Measurements from ENCODE around the gene PTOV1. TPM values are rescaled to one million over a fixed set of nuclear protein-coding genes. Genes with fewer than 3 reads are reported as not detected.
A peak's percentile ranks its signal among the peaks of the same experiment; 100 is the strongest.

The PTOV1 gene
- total RNA-seq, 5 donors from 2014 or later (not counting 1 experiment from before 2014, with no cell fraction given) = 149 to 165 (median 156) TPM

GRCh38 chr19:49854378-49855263 lies 3.7 kb downstream of the PTOV1 start:
- no peaks in the 10 kb centered on the region for H3K9me3 Mint-ChIP-seq
- Histone ChIP-seq H3K9me3 (no peaks in the 10 kb centered on the region), H3K27me3 (replicated peaks in 1 of 2; ENCODE audit: control insufficient read depth in 2 of 2, extremely low read depth in 1 of 2, insufficient read depth in 2 of 2, low read length in 1 of 2) (no peaks in the 10 kb centered on the region), H3K4me3 (ENCODE audit: control insufficient read depth in 1 of 2, extremely low read depth in 1 of 2, low read length in 1 of 2) (no peak overlapping the region), H3K27ac (ENCODE audit: low read length) (no peak overlapping the region), H3K36me3 (ENCODE audit: control insufficient read depth in 2 of 2, extremely low read depth in 1 of 2, insufficient read depth in 1 of 2, low read length in 1 of 2) (peaks cover 24% of the 10 kb centered on the region in 2 donors), H3K4me1 (ENCODE audit: control insufficient read depth in 1 of 2, extremely low read depth in 1 of 2, insufficient read depth in 2 of 2, low read length in 2 of 2) (peaks cover 10 to 30% of the 10 kb centered on the region in 2 experiments)
- 93% methylated on average over 33 of the region's 39 CpGs for WGBS (ENCODE audit: insufficient coverage)
- no peaks in the 10 kb centered on the region for H3K27me3 Mint-ChIP-seq
- H3K36me3 Mint-ChIP-seq = peaks cover 4% of the 10 kb centered on the region
- H3K27ac Mint-ChIP-seq = no peak overlapping the region
- DNase-seq (no peak), ATAC-seq (replicated peaks in 1 of 4) (no peak)
- ChIA-PET POLR2A (no interaction called here), CTCF (no interaction called here)
- H3K4me1 Mint-ChIP-seq = peaks cover 17 to 27% (median 26%) of the 10 kb centered on the region in 3 donors
- H3K4me3 Mint-ChIP-seq = no peak overlapping the region

- WGBS (ENCODE audit: insufficient coverage) = 89% methylated on average over 11 of the region's 12 CpGs
- ATAC-seq (replicated peaks in 1 of 4) = no peak
- no peak overlapping the region for H3K4me3 ChIP-seq (ENCODE audit: control insufficient read depth in 1 of 2, extremely low read depth in 1 of 2, low read length in 1 of 2)
- H3K27ac ChIP-seq (ENCODE audit: low read length) = no peak overlapping the region
- ChIA-PET POLR2A (no interaction called here), CTCF (no interaction called here)
- H3K27me3 ChIP-seq (replicated peaks in 1 of 2; ENCODE audit: control insufficient read depth in 2 of 2, extremely low read depth in 1 of 2, insufficient read depth in 2 of 2, low read length in 1 of 2) = no peaks in the 10 kb centered on the region
- Mint-ChIP-seq H3K36me3 (peaks cover 4% of the 10 kb centered on the region), H3K27ac (peak overlapping the region in 1 of 2 donors; percentile 31), H3K4me1 (peaks cover 12 to 21% (median 20%) of the 10 kb centered on the region in 3 donors), H3K4me3 (no peak overlapping the region), H3K9me3 (no peaks in the 10 kb centered on the region), H3K27me3 (no peaks in the 10 kb centered on the region)
- no peak for DNase-seq
- peaks cover 24 to 29% of the 10 kb centered on the region in 2 donors for H3K36me3 ChIP-seq (ENCODE audit: control insufficient read depth in 2 of 2, extremely low read depth in 1 of 2, insufficient read depth in 1 of 2, low read length in 1 of 2)
- H3K4me1 ChIP-seq (ENCODE audit: control insufficient read depth in 1 of 2, extremely low read depth in 1 of 2, insufficient read depth in 2 of 2, low read length in 2 of 2) = peaks cover 10 to 25% of the 10 kb centered on the region in 2 experiments
- H3K9me3 ChIP-seq = no peaks in the 10 kb centered on the region
Observed at GRCh38 chr19:49855277-49855675, 4.3 kb downstream of the PTOV1 start.

- no peak overlapping the region for H3K4me3 ChIP-seq (ENCODE audit: control insufficient read depth in 1 of 2, extremely low read depth in 1 of 2, low read length in 1 of 2)
- no peak for ATAC-seq (replicated peaks in 1 of 4)
- no peaks in the 10 kb centered on the region for H3K27me3 ChIP-seq (replicated peaks in 1 of 2; ENCODE audit: control insufficient read depth in 2 of 2, extremely low read depth in 1 of 2, insufficient read depth in 2 of 2, low read length in 1 of 2)
- H3K4me1 ChIP-seq (ENCODE audit: control insufficient read depth in 1 of 2, extremely low read depth in 1 of 2, insufficient read depth in 2 of 2, low read length in 2 of 2) = peaks cover 10 to 23% of the 10 kb centered on the region in 2 experiments
- WGBS (ENCODE audit: insufficient coverage) = 93% methylated on average over 12 of the region's 21 CpGs
- POLR2A ChIA-PET = no interaction called here
- Mint-ChIP-seq H3K27me3 (no peaks in the 10 kb centered on the region), H3K4me1 (peaks cover 10 to 20% (median 19%) of the 10 kb centered on the region in 3 donors), H3K9me3 (no peaks in the 10 kb centered on the region), H3K4me3 (no peak overlapping the region), H3K36me3 (peaks cover 8% of the 10 kb centered on the region), H3K27ac (peak overlapping the region in 1 of 2 donors; percentile 16)
- H3K36me3 ChIP-seq (ENCODE audit: control insufficient read depth in 2 of 2, extremely low read depth in 1 of 2, insufficient read depth in 1 of 2, low read length in 1 of 2) = peaks cover 28 to 35% of the 10 kb centered on the region in 2 donors
- DNase-seq = no peak
- no peak overlapping the region for H3K27ac ChIP-seq (ENCODE audit: low read length)
- no peaks in the 10 kb centered on the region for H3K9me3 ChIP-seq
- CTCF ChIA-PET = no interaction called here
Observed at GRCh38 chr19:49855676-49856573, 5.0 kb downstream of the PTOV1 start.

GRCh38 chr19:49856574-49857021 lies 5.6 kb downstream of the PTOV1 start:
- Histone ChIP-seq H3K9me3 (no peaks in the 10 kb centered on the region), H3K27me3 (replicated peaks in 1 of 2; ENCODE audit: control insufficient read depth in 2 of 2, extremely low read depth in 1 of 2, insufficient read depth in 2 of 2, low read length in 1 of 2) (no peaks in the 10 kb centered on the region), H3K4me1 (ENCODE audit: control insufficient read depth in 1 of 2, extremely low read depth in 1 of 2, insufficient read depth in 2 of 2, low read length in 2 of 2) (peaks cover 10 to 23% of the 10 kb centered on the region in 2 experiments), H3K4me3 (ENCODE audit: control insufficient read depth in 1 of 2, extremely low read depth in 1 of 2, low read length in 1 of 2) (no peak overlapping the region), H3K27ac (ENCODE audit: low read length) (no peak overlapping the region), H3K36me3 (ENCODE audit: control insufficient read depth in 2 of 2, extremely low read depth in 1 of 2, insufficient read depth in 1 of 2, low read length in 1 of 2) (peaks cover 30 to 41% of the 10 kb centered on the region in 2 donors)
- POLR2A ChIA-PET = no interaction called here
- Mint-ChIP-seq H3K27me3 (no peaks in the 10 kb centered on the region), H3K27ac (no peak overlapping the region), H3K4me3 (no peak overlapping the region), H3K9me3 (no peaks in the 10 kb centered on the region), H3K36me3 (peaks cover 10% of the 10 kb centered on the region), H3K4me1 (peaks cover 10 to 20% (median 19%) of the 10 kb centered on the region in 3 donors)
- CTCF ChIA-PET = no interaction called here
- ATAC-seq (replicated peaks in 1 of 4) (no peak), DNase-seq (no peak)
- 92% methylated on average over 17 of the region's 18 CpGs for WGBS (ENCODE audit: insufficient coverage)

- no peak overlapping the region for H3K4me3 Mint-ChIP-seq
- ATAC-seq (replicated peaks in 1 of 4) = no peak
- DNase-seq = no peak
- Histone ChIP-seq H3K9me3 (no peaks in the 10 kb centered on the region), H3K4me1 (ENCODE audit: control insufficient read depth in 1 of 2, extremely low read depth in 1 of 2, insufficient read depth in 2 of 2, low read length in 2 of 2) (peaks cover 6 to 17% of the 10 kb centered on the region in 2 experiments), H3K27ac (ENCODE audit: low read length) (no peak overlapping the region), H3K36me3 (ENCODE audit: control insufficient read depth in 2 of 2, extremely low read depth in 1 of 2, insufficient read depth in 1 of 2, low read length in 1 of 2) (peaks cover 30 to 46% of the 10 kb centered on the region in 2 donors), H3K27me3 (replicated peaks in 1 of 2; ENCODE audit: control insufficient read depth in 2 of 2, extremely low read depth in 1 of 2, insufficient read depth in 2 of 2, low read length in 1 of 2) (no peaks in the 10 kb centered on the region), H3K4me3 (ENCODE audit: control insufficient read depth in 1 of 2, extremely low read depth in 1 of 2, low read length in 1 of 2) (no peak overlapping the region)
- H3K27ac Mint-ChIP-seq = no peak overlapping the region
- H3K4me1 Mint-ChIP-seq = peaks cover 6 to 16% (median 15%) of the 10 kb centered on the region in 3 donors
- ChIA-PET CTCF (no interaction called here), POLR2A (no interaction called here)
- 97% methylated on average over 22 of the region's 26 CpGs for WGBS (ENCODE audit: insufficient coverage)
- no peaks in the 10 kb centered on the region for H3K27me3 Mint-ChIP-seq
- peaks cover 13% of the 10 kb centered on the region for H3K36me3 Mint-ChIP-seq
- no peaks in the 10 kb centered on the region for H3K9me3 Mint-ChIP-seq
Observed at GRCh38 chr19:49857061-49857837, 6.3 kb downstream of the PTOV1 start.

GRCh38 chr19:49857838-49858087 lies 6.8 kb downstream of the PTOV1 start:
- H3K9me3 Mint-ChIP-seq = no peaks in the 10 kb centered on the region
- ATAC-seq (replicated peaks in 1 of 4) = no peak
- no peak overlapping the region for H3K4me3 Mint-ChIP-seq
- H3K36me3 Mint-ChIP-seq = peaks cover 13% of the 10 kb centered on the region
- H3K4me3 ChIP-seq (ENCODE audit: control insufficient read depth in 1 of 2, extremely low read depth in 1 of 2, low read length in 1 of 2) = no peak overlapping the region
- H3K9me3 ChIP-seq = no peaks in the 10 kb centered on the region
- peaks cover 30 to 51% of the 10 kb centered on the region in 2 donors for H3K36me3 ChIP-seq (ENCODE audit: control insufficient read depth in 2 of 2, extremely low read depth in 1 of 2, insufficient read depth in 1 of 2, low read length in 1 of 2)
- no peak for DNase-seq
- WGBS (ENCODE audit: insufficient coverage) = 82% methylated on average over 2 of the region's 5 CpGs
- H3K27ac Mint-ChIP-seq = no peak overlapping the region
- CTCF ChIA-PET = no interaction called here
- no peak overlapping the region for H3K27ac ChIP-seq (ENCODE audit: low read length)
- no peaks in the 10 kb centered on the region for H3K27me3 Mint-ChIP-seq
- POLR2A ChIA-PET = no interaction called here
- no peaks in the 10 kb centered on the region for H3K27me3 ChIP-seq (replicated peaks in 1 of 2; ENCODE audit: control insufficient read depth in 2 of 2, extremely low read depth in 1 of 2, insufficient read depth in 2 of 2, low read length in 1 of 2)
- H3K4me1 Mint-ChIP-seq = peaks cover under 1 to 11% (median 9%) of the 10 kb centered on the region in 3 donors
- H3K4me1 ChIP-seq (ENCODE audit: control insufficient read depth in 1 of 2, extremely low read depth in 1 of 2, insufficient read depth in 2 of 2, low read length in 2 of 2) = peaks cover 1 to 12% of the 10 kb centered on the region in 2 experiments

Measured in T-cell (primary cell).